Heart right ventricle (tissue), 16 donors: ENCODE results near the gene PCCA. TPM values are rescaled to one million over a fixed set of nuclear protein-coding genes. Genes with fewer than 3 reads are reported as not detected.
"Not testable (repeated sequence)": the region's sequence is repeated elsewhere in the genome, so short reads cannot be mapped to it uniquely, and the experiment has no call there.

ENCODE experiments used
- ATAC-seq, 8 donors: fragments of 200-7000 bp; cut with Tn5 transposase; one replicate each; pipeline ENCODE4 v1.9.1; 2020; ENCODE audit warnings: mild to moderate bottlenecking in 8 of 8, moderate library complexity in 8 of 8, moderate number of reproducible peaks in 1 of 8
- DNase-seq, 2 donors: peaks; one replicate each; pipeline ENCODE4 v3.0.0-alpha.2; 2020
- H3K27ac ChIP-seq, 10 donors: fragments of 200-600 bp; sonication (generic) in 2 of 10; one replicate each; pipeline versions ENCODE4 v1.5.0 to v1.8.0; 2020 to 2022; ENCODE audit warnings: mild to moderate bottlenecking in 3 of 10
- H3K27me3 ChIP-seq, 7 donors: fragments of 200-600 bp; one replicate each; pipeline ENCODE4 v1.8.0; 2021 to 2022; ENCODE audit warnings: mild to moderate bottlenecking in 2 of 7
- H3K36me3 ChIP-seq, 9 donors: fragments of 200-600 bp; sonication (generic) in 1 of 9; one replicate each; pipeline versions ENCODE4 v1.5.0 to v1.8.0; 2020 to 2022; ENCODE audit warnings: mild to moderate bottlenecking in 2 of 9
- H3K4me1 ChIP-seq, 9 donors: fragments of 200-600 bp; sonication (generic) in 1 of 9; one replicate each; pipeline versions ENCODE4 v1.5.0 to v1.8.0; 2020 to 2022; ENCODE audit warnings: mild to moderate bottlenecking in 4 of 9
- H3K4me3 ChIP-seq, 10 donors: fragments of 200-600 bp; sonication (generic) in 2 of 10; one replicate each; pipeline versions ENCODE4 v1.5.0 to v1.8.0; 2020 to 2022; ENCODE audit warnings: mild to moderate bottlenecking in 7 of 10, moderate library complexity in 2 of 10
- H3K9me3 ChIP-seq, 11 donors: fragments of 200-600 bp in 10 of 11; sonication (generic) in 2 of 11; one replicate each; pipeline versions ENCODE4 v1.5.0 to v1.8.0; 2013 to 2022; ENCODE audit warnings: mild to moderate bottlenecking in 2 of 11, control low read depth in 1 of 11, moderate library complexity in 1 of 11
- WGBS, 2 donors: extraction: QIAGEN DNeasy Blood & Tissue Kit; methylation state at CpG; one replicate each; pipeline ENCODE4 v1.1.7; 2013; ENCODE audit warnings: inconsistent platforms in 1 of 2; 5-methylcytosine and 5-hydroxymethylcytosine counted together
- intact Hi-C, 10 donors: fragments of 100-400 bp; cut with DNase I; formaldehyde crosslinking; loops; one replicate each; pipeline versions ENCODE4 v1.11.1 to v1.14.2; 2022
- polyA plus RNA-seq, 2 donors: library from polyadenylated mRNA; stranded (reverse); fragments of 200-250 nt; gene quantifications; one replicate each; pipeline ENCODE4 v1.2.3, GENCODE V29; 2013
- total RNA-seq, 10 donors: library from RNA; stranded (reverse); fragmentation: NEBNext Ultra II Directional in 3 of 10; extraction: Animal tissue kit (Norgen Biotek cat#: 25700) in 3 of 10; gene quantifications; one replicate each; pipeline versions ENCODE4 v1.2.1 to v1.2.4, GENCODE V29; 2021 to 2023
- TF ChIP-seq, protein P1 (sequence below), 9 donors: fragments of 200-600 bp; sonication (generic) in 2 of 9; IDR thresholded peaks; one replicate each; pipeline versions ENCODE4 v1.5.0 to v1.8.0; 2021 to 2022; ENCODE audit warnings: antibody characterized with exemption in 9 of 9, mild to moderate bottlenecking in 5 of 9, moderate library complexity in 1 of 9
- donor health status: Arrhythmogenic right ventricular cardiomyopathy.
- donor health status: ischemic (EF 13 %, LVEDD 7.1; RV severe dilation, severe dysfunction).
- donor health status: healthy with polysubstance abuse.
- donor health status: DM: no; HTN: yes; CAD: no.
- donor health status: DM: no; HTN: no; CAD: no.
- donor health status: ischemic (EF 25% LVEDD 6.9; RV normal size, moderate dysfunction).
- donor health status: ischemic (EF 25% LVEDD 5.7; RV mildly dilated, moderate dysfunction).
- donor health status: healthy.
- donor health status: DM: yes; HTN: yes; CAD: no.
- donor health status: Ischemic cardiomyopathy.
- donor health status: ischemic (EF 35%, LVEDD 5.7; RV mildly dilated, moderate dysfunction).
- donor health status: nonischemic (EF 11% LVEDD 7.7; RV severe dilation, severe dysfunction).
- donor health status: DM: yes; HTN: yes; CAD: no.
- donor health status: PGD.
- donor health status: ischemic (EF 29% LVEDD 5.4; RV normal size, mild dysfunction).
- donor health status: nonischemic (EF 23%, LVEDD 6.1; RV moderate dilation, normal function).

PCCA gene
- total and polyA plus RNA-seq, 12 donors = 21.2 to 71.9 (median 60.7) TPM

DNA sequence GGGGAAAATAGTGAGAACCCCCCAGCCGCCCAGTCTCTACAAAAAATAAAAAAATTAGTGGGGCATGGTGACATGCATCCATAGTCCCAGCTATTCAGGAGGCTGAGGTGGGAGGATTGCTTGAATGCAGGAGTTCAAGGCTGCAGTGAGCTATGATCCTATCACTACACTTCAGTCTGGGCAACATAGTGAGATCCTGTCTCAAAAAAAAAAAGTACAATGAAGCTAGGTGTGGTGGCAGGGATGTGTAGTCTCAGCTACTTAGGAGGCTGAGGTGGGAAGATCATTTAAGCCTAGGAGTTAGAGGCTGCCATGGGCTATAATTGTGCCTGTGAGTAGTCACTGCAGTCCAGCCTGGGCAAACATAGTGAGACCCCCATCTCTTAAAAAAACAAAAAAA lies 8.9 kb downstream of the PCCA start:
- Histone ChIP-seq H3K4me3 (no peak overlapping the region), H3K4me1 (peaks cover 0 to 32% (median 20%) of the 10 kb centered on the region in 9 donors), H3K36me3 (no peaks in the 10 kb centered on the region), H3K27ac (no peak overlapping the region), H3K9me3 (peaks cover 0 to 5% (median 0%) of the 10 kb centered on the region in 11 donors), H3K27me3 (no peaks in the 10 kb centered on the region)
- TF ChIP-seq, protein P1, sequence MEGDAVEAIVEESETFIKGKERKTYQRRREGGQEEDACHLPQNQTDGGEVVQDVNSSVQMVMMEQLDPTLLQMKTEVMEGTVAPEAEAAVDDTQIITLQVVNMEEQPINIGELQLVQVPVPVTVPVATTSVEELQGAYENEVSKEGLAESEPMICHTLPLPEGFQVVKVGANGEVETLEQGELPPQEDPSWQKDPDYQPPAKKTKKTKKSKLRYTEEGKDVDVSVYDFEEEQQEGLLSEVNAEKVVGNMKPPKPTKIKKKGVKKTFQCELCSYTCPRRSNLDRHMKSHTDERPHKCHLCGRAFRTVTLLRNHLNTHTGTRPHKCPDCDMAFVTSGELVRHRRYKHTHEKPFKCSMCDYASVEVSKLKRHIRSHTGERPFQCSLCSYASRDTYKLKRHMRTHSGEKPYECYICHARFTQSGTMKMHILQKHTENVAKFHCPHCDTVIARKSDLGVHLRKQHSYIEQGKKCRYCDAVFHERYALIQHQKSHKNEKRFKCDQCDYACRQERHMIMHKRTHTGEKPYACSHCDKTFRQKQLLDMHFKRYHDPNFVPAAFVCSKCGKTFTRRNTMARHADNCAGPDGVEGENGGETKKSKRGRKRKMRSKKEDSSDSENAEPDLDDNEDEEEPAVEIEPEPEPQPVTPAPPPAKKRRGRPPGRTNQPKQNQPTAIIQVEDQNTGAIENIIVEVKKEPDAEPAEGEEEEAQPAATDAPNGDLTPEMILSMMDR (IDR thresholded peaks at IDR 0.05) = no peak
- intact Hi-C loops = no loop called here
- DNase-seq = no peak
- WGBS, 2 donors = 94 to 97% methylated on average over 1 of the region's 1 CpG
- ATAC-seq = no peak

DNA sequence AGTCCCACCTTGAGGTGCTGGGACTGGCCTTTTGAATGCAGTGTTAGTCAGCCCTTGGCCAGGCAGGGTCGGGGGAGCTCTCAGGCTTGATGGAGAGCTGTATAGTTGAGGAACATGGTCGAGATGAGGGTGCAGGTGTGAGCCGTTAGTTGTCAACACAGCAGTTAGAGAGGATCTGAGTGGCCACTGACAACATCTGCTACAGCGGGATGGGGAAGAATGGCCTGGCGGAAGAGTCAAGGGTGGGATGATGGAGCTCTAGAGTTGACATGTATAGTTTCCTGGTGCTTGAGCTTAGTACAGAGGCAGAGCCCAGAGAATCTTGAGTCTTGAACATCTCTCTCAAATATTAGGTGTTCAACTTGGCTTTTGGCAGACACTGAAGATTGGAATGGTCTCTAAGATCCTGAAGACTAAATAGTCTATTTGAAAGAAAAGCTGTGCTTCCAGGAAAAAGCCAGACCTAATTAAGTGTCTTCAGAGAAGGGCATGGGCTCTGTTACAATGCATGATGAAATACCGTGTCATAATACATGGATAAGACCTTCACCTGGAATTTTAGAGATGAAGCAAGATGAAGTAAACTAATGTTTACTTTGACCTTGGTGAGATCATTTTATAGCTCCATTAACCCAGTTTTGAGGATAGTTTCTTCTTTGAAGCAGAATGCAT lies 9.7 kb downstream of the PCCA start:
- Histone ChIP-seq H3K27me3 (no peaks in the 10 kb centered on the region), H3K4me3 (no peak overlapping the region), H3K36me3 (peaks cover 0 to 6% (median 0%) of the 10 kb centered on the region in 9 donors), H3K4me1 (peaks cover 0 to 32% (median 20%) of the 10 kb centered on the region in 9 donors), H3K9me3 (peaks cover 0 to 5% (median 0%) of the 10 kb centered on the region in 11 donors), H3K27ac (no peak overlapping the region)
- ATAC-seq (no peak), DNase-seq (no peak)
- 93 to 94% methylated on average over 6 of the region's 6 CpGs for WGBS, 2 donors
- intact Hi-C loops = no loop called here
- TF ChIP-seq, protein P1 (IDR thresholded peaks at IDR 0.05) = no peak

DNA sequence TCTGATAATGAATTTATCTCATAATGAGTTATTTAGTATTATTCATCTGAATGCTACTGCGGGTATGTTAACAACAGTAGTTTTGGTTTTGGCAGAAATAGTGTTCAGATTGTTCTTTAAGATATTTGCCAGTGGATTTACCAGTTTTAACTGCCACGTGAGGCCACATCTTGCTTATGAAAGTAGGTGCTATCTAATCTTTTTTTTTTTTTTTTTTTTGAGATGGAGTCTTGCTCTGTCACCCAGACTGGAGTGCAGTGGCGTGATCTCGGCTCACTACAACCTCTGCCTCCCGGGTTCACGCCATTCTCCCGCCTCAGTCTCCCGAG lies 10.2 kb downstream of the PCCA start:
- Histone ChIP-seq H3K36me3 (peaks cover 0 to 11% (median 0%) of the 10 kb centered on the region in 9 donors), H3K4me1 (peaks cover 0 to 32% (median 20%) of the 10 kb centered on the region in 9 donors)
- H3K4me3 ChIP-seq, H3K27me3 ChIP-seq, H3K27ac ChIP-seq, DNase-seq, ATAC-seq, intact Hi-C loops, H3K9me3 ChIP-seq: not testable (repeated sequence)
- WGBS, 2 donors = 90 to 93% methylated on average over 8 of the region's 8 CpGs

DNA sequence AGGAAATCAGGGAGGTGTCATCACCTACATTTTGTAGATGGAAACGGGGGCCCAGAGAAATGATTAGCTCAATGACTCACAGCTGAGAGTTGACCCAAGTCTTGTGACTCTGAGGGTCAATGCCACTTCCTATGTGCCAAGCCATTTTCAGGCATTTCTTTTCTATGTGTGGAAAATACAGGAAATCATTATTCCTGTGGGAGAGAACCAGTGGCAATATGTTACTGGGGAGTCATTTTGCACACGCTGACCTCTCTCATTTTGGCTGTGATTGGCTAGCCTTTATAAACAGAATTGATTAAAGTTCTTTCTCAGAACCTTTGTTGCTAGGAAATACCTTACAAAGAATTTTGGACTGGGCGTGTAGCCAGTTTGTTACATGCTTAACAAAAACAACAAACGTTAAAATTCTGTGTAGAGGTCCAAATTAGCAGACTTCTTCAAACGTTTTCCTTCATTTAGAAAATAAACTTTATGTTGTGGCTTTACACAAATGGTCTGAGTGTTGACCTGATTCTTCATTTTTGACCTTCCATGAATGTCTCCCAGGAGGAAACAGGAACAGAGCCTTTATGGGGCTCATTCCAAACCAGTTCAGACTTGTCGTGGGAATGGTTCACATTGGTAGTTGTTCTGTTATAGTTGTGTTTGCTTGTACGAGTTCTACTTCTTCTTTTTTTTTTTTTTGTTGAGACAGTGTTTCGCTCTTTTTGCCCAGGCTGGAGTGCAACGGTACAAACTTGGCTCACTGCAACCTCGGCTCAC lies 11.4 kb downstream of the PCCA start:
- no peaks in the 10 kb centered on the region for H3K9me3 ChIP-seq
- peak overlapping the region in 4 of 10 donors; percentile 5 to 42 (median 16) for H3K27ac ChIP-seq
- DNase-seq = peak in 1 of 2 donors; percentile 51
- TF ChIP-seq, protein P1 (IDR thresholded peaks at IDR 0.05) = no peak
- peaks cover 0 to 32% (median 20%) of the 10 kb centered on the region in 9 donors for H3K4me1 ChIP-seq
- no peaks in the 10 kb centered on the region for H3K27me3 ChIP-seq
- intact Hi-C loops = no loop called here
- H3K4me3 ChIP-seq = no peak overlapping the region
- peaks cover 0 to 23% (median 0%) of the 10 kb centered on the region in 9 donors for H3K36me3 ChIP-seq
- WGBS, 2 donors = 51 to 56% methylated on average over 10 of the region's 10 CpGs
- peak in 7 of 8 donors; percentile 28 to 70 (median 53) for ATAC-seq
